Measurements from ENCODE around the gene SLC22A12. TPM values are rescaled to one million over a fixed set of nuclear protein-coding genes. Genes with fewer than 3 reads are reported as not detected.
A peak's percentile ranks its signal among the peaks of the same experiment; 100 is the strongest.

Gene SLC22A12
- total RNA-seq, 1 donor from 2014 or later, result not detected

- Mint-ChIP-seq H3K36me3 (ENCODE audit: low read depth) (no peaks in the 10 kb centered on the region), H3K9me3 (no peaks in the 10 kb centered on the region), H3K4me1 (peaks cover 2% of the 10 kb centered on the region), H3K27me3 (peaks cover 34% of the 10 kb centered on the region), H3K4me3 (no peak overlapping the region), H3K27ac (no peak overlapping the region)
- no peak for DNase-seq
- intact Hi-C loops (cut with micrococcal nuclease), result no loop called here
Measured at GRCh38 chr11:64642871-64643255, 51.8 kb downstream of the SLC22A12 start.

DNA sequence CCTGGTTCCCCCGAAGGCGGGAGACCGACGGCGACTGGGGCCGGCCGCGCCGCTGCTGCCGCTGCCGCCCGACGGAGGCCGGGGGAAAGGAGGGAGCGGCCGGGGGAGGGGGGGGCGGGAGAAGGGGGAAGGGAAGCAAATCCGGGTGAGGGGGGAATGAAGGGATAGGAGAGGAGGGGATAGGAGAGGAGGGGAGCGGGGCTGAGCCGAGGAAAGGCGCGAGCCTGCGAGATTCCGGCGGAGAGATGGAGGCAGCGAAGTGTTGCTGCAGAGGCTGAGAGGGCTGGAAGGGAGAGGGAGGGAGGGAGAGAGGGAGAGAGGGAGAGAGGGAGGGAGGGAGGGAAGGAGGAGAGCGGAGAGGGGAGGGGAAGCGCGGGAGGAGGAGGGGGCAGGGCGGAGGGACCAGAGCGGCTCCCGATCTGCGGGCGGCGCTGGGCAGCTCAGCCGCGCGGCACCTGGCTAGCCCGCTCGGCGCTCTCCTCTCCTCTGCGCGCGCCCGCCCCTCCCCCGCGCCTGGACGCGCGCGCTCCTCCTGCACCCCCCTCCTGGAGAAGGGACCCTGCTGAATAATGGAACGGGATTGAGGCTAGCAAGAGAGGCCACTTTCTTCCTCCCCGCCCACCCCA, 52.3 kb downstream of the SLC22A12 start:
- H3K9me3 Mint-ChIP-seq, result no peaks in the 10 kb centered on the region
- intact Hi-C loops (cut with micrococcal nuclease), result no loop called here

GRCh38 chr11:64643920-64644646, 53.1 kb downstream of the SLC22A12 start:
- peaks cover 34% of the 10 kb centered on the region for H3K27me3 Mint-ChIP-seq
- H3K4me1 Mint-ChIP-seq, result peaks cover 2% of the 10 kb centered on the region
- no peak for DNase-seq
- H3K27ac Mint-ChIP-seq, result no peak overlapping the region
- intact Hi-C loops (cut with micrococcal nuclease), result no loop called here
- no peaks in the 10 kb centered on the region for H3K9me3 Mint-ChIP-seq
- H3K36me3 Mint-ChIP-seq (ENCODE audit: low read depth), result no peaks in the 10 kb centered on the region
- no peak overlapping the region for H3K4me3 Mint-ChIP-seq

More for the DNA sequence above, 52.3 kb downstream of the SLC22A12 start:
- Mint-ChIP-seq H3K4me3 (no peak overlapping the region), H3K4me1 (peaks cover 2% of the 10 kb centered on the region), H3K27me3 (peaks cover 34% of the 10 kb centered on the region), H3K36me3 (ENCODE audit: low read depth) (no peaks in the 10 kb centered on the region), H3K27ac (no peak overlapping the region)
- no peak for DNase-seq

DNA sequence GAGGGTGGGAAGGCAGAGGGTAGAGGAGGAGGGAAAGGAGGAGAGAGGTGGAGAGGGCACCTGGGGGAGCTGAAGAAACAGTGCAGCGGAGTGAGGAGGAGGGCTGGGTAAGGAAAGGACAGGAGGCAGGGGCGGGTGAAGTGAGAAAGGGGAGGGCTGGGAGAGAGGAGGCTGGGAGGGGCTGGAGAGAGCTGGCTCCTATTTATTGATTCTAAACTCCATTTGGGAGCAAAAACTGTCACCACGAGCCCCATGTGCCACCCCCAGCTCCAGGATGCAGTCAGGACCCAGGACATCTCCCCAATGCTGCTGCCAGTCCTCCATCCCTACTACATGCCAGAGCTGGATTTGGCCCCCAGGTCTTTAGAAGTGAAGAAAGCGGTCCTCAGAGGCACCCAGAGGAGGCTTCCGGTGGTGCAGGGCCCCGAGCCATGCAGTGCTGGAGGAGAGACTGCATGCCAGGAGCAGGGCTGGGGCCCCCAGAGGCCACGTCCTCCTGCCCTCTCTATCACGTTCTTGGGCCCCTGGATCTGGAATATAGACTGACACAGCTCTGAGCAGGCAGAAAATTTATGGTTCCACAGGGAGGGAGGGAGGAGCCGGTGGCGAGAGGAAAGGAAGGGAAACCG, 53.7 kb downstream of the SLC22A12 start:
- Mint-ChIP-seq H3K4me1 (peaks cover 2% of the 10 kb centered on the region), H3K4me3 (no peak overlapping the region), H3K27me3 (peaks cover 37% of the 10 kb centered on the region), H3K9me3 (no peaks in the 10 kb centered on the region), H3K27ac (no peak overlapping the region), H3K36me3 (ENCODE audit: low read depth) (no peaks in the 10 kb centered on the region)
- no peak for DNase-seq
- intact Hi-C loops (cut with micrococcal nuclease), result no loop called here

GRCh38 chr11:64647019-64647779, 56.2 kb downstream of the SLC22A12 start:
- Mint-ChIP-seq H3K9me3 (no peaks in the 10 kb centered on the region), H3K27ac (no peak overlapping the region), H3K4me3 (no peak overlapping the region), H3K27me3 (peaks cover 37% of the 10 kb centered on the region), H3K4me1 (peaks cover 2% of the 10 kb centered on the region), H3K36me3 (ENCODE audit: low read depth) (no peaks in the 10 kb centered on the region)
- DNase-seq, result no peak
- intact Hi-C loops (cut with micrococcal nuclease), result no loop called here

GRCh38 chr11:64648551-64648950, 57.5 kb downstream of the SLC22A12 start:
- no peaks in the 10 kb centered on the region for H3K9me3 Mint-ChIP-seq
- peaks cover 35% of the 10 kb centered on the region for H3K27me3 Mint-ChIP-seq
- no peak overlapping the region for H3K27ac Mint-ChIP-seq
- H3K36me3 Mint-ChIP-seq (ENCODE audit: low read depth), result no peaks in the 10 kb centered on the region
- peaks cover 7% of the 10 kb centered on the region for H3K4me1 Mint-ChIP-seq
- no peak overlapping the region for H3K4me3 Mint-ChIP-seq
- no peak for DNase-seq
- intact Hi-C loops (cut with micrococcal nuclease), result no loop called here

GRCh38 chr11:64649291-64649697, 58.3 kb downstream of the SLC22A12 start:
- no peaks in the 10 kb centered on the region for H3K9me3 Mint-ChIP-seq
- no peak overlapping the region for H3K4me3 Mint-ChIP-seq
- no peak overlapping the region for H3K27ac Mint-ChIP-seq
- peak; percentile 64 for DNase-seq
- H3K4me1 Mint-ChIP-seq, result peaks cover 5% of the 10 kb centered on the region
- intact Hi-C loops (cut with micrococcal nuclease), result no loop called here
- peaks cover 29% of the 10 kb centered on the region for H3K27me3 Mint-ChIP-seq
- H3K36me3 Mint-ChIP-seq (ENCODE audit: low read depth), result no peaks in the 10 kb centered on the region

GRCh38 chr11:64650923-64651523, 60.0 kb downstream of the SLC22A12 start:
- peak; percentile 60 for DNase-seq
- no peak overlapping the region for H3K27ac Mint-ChIP-seq
- intact Hi-C loops (cut with micrococcal nuclease), result no loop called here
- no peaks in the 10 kb centered on the region for H3K36me3 Mint-ChIP-seq (ENCODE audit: low read depth)
- H3K9me3 Mint-ChIP-seq, result no peaks in the 10 kb centered on the region
- peaks cover 5% of the 10 kb centered on the region for H3K4me1 Mint-ChIP-seq
- H3K4me3 Mint-ChIP-seq, result no peak overlapping the region
- peaks cover 12% of the 10 kb centered on the region for H3K27me3 Mint-ChIP-seq

Other genes starting within 250 kb of the SLC22A12 start
- 46.3 and 48.6 TPM in 2 replicates for gene RPS6KA4, start 232.1 kb upstream of the SLC22A12 start, total RNA-seq
- not detected in 2 replicates for gene SLC22A11, start 35.3 kb upstream of the SLC22A12 start, total RNA-seq
- 0.61 TPM in 1 of 2 replicates, not detected in the other for gene NRXN2, start 132.0 kb downstream of the SLC22A12 start, total RNA-seq
- gene RASGRP2, start 152.9 kb downstream of the SLC22A12 start, total RNA-seq, result 13.4 and 14.5 TPM in 2 replicates
- gene PYGM, start 168.8 kb downstream of the SLC22A12 start, total RNA-seq, result 2.4 and 3.1 TPM in 2 replicates
- gene SF1, start 187.3 kb downstream of the SLC22A12 start, total RNA-seq, result 522 and 525 TPM in 2 replicates
- gene MAP4K2, start 212.0 kb downstream of the SLC22A12 start, total RNA-seq, result 63.5 and 67.3 TPM in 2 replicates
- 36.7 and 39.1 TPM in 2 replicates for gene MEN1, start 219.3 kb downstream of the SLC22A12 start, total RNA-seq

Data from activated CD4-positive, alpha-beta T cell treated with anti-CD3 and anti-CD28 coated beads, Interleukin-2, amount 10 ng/mL, durations not matched to agents 24 days and 14 days (primary cell).